ENCODE measurements around the gene GNAO1.

GNAO1 gene

DNA sequence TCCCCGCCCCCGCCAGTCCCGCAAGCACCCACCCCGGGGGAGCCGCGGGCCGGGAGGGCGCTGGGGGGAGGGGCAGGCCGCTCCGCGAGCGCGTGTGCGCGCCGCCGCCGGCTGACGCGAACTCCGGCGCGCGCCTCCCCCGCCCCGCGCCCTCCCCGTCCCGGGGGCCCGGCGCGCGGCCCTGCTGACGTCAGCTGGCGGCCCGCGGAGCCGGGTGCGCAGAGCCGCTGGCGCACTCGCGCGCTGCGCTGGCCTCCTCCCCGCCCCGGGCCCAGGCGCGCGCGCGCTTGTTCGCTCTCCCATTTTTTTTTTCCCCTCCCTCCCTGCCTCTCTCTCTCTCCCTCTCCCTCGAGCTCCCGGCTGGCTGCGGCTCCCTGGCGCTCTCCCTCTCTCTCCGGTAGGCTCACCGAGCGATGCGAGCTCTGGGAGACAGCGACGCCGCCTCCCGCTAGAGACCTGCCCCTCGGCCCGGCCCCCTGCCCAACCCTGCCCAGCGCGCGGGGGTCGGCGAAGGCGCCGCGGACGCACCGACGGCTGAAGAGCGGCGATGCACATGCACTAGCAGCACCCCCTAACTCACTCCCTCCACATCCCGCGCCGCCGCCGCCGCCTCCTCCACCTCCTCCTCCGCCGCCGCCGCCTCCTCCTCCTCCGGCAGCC lies at the start of gene GNAO1:
Gene GNAO1 (plus strand): TSS at position 334 of the 660 bp plus-strand sequence. CDS start 747 bp downstream, outside the sequence.
- intact Hi-C loops (cut with DNase I), result loop anchor here (1.0 to 2.0 kb wide), 3 partner anchors 55 to 246 kb away; no protein-coding TSS in a partner anchor
- DNase-seq, result peak; percentile 65 to 97 (median 78)

DNA sequence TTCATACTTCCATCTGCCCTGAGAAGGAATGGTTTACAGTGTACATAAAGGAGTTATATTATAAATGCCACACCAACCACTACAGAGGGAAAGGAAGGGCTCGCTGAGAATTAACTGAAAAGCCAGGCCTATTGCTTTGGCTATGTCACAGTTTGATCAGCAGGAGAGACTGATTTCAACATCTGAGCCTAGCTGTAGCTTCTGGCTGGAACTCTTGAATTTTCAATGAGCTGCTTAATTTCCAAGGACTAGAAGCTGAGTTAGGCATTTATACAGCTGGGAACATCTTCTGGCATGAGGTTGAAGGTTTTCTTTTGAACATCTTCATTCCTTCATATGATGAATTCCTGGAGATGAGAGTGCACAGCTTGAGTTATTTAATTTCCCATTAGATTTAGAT lies 47.6 kb upstream of the GNAO1 start:
- DNase-seq, result no peak
- intact Hi-C loops (cut with DNase I), result no loop called here

DNA sequence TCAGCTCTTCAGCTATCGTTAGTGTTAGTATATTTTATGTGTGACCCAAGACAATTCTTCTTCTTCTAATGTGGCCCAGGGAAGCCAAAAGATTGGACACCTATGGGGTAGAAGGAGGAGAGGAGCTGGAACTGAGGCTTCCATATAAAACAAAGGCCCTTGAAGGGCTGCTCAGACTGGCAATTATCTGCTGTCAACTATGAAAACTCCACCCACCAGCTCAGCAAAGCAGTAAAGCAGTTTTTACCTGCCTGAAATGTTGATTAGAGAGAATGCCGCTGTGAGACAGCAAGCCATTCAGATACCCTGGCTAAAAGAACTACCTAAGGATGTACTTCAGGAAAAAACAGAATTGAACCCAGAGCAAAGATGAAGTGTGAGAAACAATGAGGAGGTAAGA lies 45.9 kb upstream of the GNAO1 start:
- no peak for DNase-seq
- intact Hi-C loops (cut with DNase I), result no loop called here

DNA sequence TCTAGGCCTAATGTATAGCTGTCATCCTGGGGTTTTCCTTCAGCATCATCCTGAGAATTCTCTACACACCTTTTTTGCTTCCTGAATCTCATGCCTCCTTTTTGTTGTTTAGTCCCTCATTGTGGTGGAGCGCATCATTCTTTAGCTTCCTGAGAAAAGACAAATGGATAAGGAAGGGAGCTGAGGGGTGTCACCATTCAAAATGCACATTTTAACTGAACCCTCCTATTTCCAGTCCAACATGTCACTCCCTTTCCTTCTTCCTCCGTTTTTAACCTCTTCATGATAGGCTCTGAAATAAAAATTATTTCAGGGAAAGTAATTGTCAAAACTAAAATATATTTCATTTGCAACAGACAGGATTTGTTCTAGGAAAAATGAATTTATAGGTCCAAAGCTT lies 39.7 kb upstream of the GNAO1 start:
- intact Hi-C loops (cut with DNase I), result no loop called here
- no peak for DNase-seq

DNA sequence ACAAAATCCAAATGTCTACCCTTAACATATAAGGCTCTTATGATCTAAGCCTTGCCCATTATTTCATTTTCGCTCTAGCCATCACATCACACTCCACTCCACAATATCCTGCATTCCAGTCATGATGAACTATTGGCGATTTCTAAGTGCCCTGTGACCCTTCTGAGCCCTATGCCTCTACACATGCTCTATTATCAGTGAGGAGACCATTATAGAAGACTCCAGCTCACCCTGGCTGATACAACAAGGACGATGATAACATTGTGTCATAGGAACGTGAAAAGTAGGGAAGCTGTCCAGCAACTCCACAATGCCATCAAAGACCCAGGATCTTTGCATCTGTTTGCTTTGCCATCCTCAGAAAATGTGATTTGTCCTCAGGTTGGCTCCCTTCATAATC lies 29.6 kb upstream of the GNAO1 start:
- intact Hi-C loops (cut with DNase I), result no loop called here
- DNase-seq, result no peak

DNA sequence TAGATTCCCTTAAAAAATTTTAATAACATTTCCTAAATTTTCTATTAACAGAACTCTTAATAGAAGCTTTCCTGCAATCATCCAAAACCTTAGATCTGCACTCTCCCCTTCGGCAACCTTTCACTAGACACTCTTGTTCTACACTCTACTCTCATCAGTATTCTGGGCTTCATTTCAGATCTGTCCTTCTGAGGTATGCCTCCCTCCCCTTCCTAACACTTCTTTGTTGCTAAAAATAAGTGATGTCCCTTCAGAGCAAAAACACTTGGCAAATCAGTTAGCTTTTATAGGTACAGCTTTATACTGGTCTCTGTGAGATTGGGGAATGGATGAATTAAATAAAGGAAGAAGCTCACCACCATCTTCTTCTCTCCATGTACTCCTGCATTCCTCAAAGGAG lies 28.2 kb upstream of the GNAO1 start:
- DNase-seq, result no peak
- intact Hi-C loops (cut with DNase I), result no loop called here

DNA sequence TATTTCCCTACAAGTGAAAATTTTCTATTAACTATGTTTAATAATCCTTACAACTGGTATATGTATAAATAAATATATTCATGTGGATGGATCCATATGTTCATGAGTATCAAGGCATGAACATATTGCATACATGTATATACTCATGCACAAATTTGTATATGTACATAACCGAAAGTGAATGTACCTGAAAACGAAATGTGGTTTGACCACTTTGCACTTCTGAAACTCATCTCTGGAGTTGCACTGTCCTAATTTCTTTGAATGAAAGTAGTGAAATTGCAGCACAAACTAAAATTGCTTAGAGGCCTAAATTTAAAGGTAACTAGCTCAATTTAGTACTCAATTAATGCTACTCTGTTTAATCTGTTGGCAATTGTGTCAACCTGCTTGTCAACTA lies 27.4 kb upstream of the GNAO1 start:
- no peak for DNase-seq
- intact Hi-C loops (cut with DNase I), result no loop called here

DNA sequence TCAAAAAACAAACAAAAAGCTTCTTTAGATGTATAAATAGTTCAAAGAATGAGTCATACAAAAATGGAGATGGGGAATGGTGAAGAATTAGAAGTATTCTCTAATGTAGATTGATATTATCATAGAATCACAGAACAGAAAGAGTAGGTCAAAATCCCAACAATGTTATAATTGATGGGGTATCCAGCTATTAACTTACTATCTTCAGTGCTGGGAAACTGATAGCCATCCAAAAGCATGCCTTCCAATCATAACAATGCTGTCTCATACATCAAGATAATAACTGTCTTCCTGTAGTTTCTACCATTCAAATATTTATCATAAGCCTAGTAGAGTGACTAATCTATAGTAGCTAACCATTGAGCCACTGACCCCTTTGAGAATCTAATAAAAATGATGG lies 26.7 kb upstream of the GNAO1 start:
- intact Hi-C loops (cut with DNase I), result no loop called here
- DNase-seq, result no peak

DNA sequence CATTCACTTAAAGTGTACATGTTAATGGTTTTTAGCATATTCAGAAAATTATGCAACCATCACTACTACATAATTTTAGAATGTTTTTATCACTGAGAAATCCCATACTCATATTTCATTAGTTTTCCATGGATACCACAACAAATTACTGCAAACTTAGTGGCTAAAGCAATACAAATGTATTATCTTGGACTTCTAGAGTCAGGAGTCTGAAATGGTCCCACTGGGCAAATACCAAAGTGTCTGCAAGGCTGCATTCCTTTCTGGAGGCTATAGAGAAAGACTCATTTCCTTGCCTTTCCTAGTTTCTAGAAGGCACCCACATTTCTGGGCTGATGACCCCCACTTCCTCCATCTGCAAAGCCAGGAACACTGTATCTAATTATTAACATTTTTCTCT lies 16.9 kb upstream of the GNAO1 start:
- intact Hi-C loops (cut with DNase I), result no loop called here
- DNase-seq, result no peak

DNA sequence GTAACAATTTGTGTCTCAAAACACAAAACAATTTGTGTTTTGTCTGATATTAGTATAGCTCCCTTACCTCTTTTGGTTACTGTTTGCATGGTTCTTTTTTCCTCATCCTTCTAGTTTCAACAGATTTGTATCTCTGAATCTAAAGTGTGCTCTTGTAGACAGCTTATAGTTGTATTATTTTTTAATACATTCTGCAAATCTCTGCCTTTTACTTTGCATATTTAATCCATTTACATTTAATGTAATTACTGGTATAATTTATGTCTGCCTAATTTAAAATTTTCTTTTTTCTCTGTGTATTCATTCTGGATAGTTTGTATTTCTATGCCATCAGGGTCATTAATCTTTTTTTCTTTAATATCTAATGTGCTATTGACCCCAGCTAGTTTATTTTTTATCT lies 9.9 kb upstream of the GNAO1 start:
- DNase-seq, result no peak
- intact Hi-C loops (cut with DNase I), result loop anchor here (10.0 kb wide), 1 partner anchor 77 kb away; no protein-coding TSS in a partner anchor

DNA sequence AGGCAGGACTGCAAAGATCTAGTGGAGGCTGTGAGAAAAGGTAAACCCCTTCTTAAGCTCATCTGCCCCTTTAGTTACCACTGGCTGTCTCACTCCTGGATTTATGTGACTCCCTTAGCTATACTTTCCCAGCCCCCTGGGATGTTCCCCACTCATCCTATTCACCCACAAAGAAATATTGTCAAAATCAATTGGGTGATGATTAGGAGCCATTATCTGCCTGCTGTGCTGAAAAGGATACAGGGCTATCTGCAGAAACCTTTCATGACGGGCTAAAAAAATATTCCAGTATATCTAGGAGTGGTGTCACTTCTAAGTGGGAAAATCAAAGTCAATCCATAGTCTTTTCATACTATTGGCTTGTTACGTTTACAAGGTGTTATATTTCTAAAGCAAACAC lies 8.0 kb upstream of the GNAO1 start:
- no peak for DNase-seq
- intact Hi-C loops (cut with DNase I), result loop anchor here (10.0 kb wide), 1 partner anchor 78 kb away; no protein-coding TSS in a partner anchor

DNA sequence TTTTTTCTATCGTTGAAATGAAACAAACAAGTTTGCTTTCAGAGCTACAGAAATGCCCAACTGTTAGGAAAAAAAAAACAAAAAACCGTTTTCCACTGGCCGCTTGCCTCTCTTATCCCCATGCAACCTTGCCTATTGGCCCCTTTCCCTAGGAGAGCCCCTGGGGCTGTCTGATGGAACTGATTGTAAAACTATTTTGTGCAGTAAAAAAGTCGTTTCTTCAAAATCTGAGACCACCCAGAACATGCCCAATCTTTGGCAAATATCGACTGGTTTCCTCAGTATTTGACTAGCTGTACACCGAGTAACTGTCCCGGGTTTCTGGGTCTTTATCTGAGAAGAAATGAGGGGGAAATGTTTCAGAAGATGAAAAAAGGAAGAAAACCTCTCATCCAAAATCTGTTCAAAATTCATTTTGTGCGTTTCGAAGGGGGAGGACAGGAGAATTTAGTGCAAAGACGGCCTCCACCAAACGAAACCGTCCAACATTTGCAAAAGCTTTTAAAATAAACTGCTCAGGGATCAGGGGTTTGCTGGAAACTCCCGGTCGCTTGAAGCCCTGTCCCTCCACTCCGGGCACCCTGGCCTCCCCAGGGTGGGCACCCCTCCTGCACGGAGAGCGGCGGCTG lies 1.1 kb upstream of the GNAO1 start:
- intact Hi-C loops (cut with DNase I), result loop anchor here (2.0 kb wide), 2 partner anchors 117 to 245 kb away; no protein-coding TSS in a partner anchor
- DNase-seq, result no peak

DNA sequence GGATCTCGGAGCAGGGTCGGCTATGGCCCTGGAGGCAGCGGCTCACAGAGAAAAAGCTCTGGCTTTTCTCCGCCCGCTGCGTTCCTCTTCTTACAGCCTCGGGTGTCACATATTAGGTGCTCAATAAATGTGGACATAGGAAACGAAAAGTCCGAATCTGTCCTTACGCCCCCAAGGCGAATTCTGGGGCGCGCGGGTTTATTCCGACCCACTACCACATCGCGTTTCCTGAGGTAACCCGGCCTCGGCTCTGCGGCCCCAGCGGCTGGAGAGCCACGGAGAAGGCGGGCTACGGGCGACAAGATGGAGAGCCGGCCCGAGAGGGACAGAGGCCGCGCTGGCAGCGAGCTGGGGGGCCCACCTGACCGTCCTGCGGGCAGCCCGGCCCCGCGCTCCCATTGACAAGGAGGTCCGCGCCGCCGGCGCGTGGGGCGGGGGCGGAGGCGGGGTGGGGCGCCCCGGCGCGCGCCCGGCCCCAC lies 573 bp upstream of the GNAO1 start:
- DNase-seq, result peak in 3 of 10 donors; percentile 14 to 81 (median 40)
- intact Hi-C loops (cut with DNase I), result loop anchor here (1.0 to 2.0 kb wide), 3 partner anchors 56 to 246 kb away; no protein-coding TSS in a partner anchor

DNA sequence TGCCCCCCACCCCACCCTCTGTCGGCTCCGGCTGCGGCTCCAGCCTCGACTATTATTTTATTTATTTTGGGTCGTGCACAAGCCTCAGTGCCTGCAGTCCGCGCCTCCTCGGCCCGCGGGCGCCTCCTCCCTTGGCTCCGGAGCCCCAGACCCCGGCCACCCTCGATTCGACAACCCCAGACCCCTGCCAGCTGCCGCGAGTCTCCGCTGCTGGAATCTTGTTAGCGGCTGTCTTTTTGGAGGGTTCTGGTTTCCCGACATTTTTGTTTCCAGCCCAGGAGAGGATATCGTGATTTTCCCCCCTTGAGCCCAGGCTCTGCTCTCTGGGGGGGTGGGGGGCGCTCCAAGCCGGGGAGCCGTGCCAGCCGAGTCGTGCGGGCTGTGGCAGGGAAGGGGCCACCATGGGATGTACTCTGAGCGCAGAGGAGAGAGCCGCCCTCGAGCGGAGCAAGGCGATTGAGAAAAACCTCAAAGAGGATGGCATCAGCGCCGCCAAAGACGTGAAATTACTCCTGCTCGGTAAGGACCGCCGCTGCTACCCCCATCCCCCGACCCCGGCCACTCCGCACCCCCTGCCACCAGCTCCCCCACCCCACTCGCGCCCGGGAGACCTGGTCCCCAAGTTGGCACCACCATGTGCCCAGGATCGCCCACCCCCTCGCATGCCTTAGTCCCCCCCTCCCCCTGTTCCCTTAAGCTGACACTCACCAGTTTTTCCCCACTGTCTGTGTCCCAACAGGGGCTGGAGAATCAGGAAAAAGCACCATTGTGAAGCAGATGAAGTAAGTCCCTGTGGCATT lies 746 bp downstream of the GNAO1 start:
- intact Hi-C loops (cut with DNase I), result loop anchor here (1.0 to 2.0 kb wide), 3 partner anchors 54 to 247 kb away; no protein-coding TSS in a partner anchor
- peak in 6 of 10 donors; percentile 40 to 88 (median 67) for DNase-seq

DNA sequence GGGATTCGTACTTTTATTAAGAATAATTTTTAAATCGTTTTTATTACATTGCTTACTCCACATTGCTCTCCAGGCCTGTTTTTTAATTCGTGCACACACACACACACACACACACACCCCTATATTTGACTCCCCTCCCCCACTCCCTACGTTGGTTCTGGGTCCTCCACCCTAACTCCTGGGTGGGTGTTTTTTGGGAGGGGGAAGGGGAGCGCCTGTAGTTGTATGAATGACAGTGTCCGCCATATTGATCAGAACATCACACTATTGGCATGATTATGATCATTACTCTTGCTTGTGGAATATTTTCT lies 1.3 kb downstream of the GNAO1 start:
- intact Hi-C loops (cut with DNase I), result no loop called here

DNA sequence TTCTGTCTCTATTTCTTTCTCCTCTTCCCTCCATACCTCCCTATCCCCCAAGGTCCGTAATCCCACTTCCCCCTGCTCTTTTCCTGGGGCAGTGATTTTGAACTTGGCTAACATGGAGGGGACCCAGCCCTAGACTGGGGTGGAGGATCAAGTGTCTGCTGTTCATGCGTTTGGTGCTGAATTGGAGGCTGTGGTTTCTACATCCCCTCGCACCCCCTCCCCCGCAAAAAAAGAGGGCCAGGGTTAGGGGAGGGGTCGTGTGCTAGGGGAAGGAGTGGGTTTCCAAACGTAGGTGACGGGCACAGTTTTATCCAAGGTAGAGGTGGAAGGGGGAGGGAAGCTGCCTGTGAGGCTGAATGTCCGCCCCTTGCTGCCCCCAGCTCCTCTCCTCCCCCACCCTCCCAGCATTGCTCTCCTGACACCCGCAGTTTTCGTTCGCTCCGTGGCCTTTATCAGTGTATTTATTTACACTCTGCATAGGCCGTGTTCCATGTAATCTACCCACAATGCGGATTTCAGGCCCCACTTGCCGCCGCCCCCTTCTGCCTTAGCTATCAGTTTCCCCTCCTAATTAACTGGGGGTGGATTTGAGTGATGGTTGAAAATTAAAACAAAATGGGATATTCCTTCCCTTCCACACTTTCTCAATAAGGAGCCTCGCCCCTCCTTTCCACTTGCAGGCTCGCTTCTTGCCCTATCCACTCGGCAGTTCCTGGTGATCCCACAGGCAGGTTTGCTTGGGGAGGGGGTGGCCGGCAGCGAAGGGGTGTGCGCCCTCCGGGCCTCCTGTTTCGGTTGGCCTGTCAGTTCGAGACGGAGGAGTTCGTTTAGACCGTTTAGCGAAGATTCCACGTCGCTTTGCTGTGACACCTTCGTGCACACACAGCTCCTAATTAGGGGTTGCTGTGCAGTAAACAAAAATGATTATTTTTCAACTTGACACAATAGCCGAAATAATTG lies 2.0 kb downstream of the GNAO1 start:
- intact Hi-C loops (cut with DNase I), result no loop called here
- peak in 3 of 10 donors; percentile 22 to 71 (median 69) for DNase-seq

More for the DNA sequence above, 1.3 kb downstream of the GNAO1 start:
- no peak for DNase-seq

DNA sequence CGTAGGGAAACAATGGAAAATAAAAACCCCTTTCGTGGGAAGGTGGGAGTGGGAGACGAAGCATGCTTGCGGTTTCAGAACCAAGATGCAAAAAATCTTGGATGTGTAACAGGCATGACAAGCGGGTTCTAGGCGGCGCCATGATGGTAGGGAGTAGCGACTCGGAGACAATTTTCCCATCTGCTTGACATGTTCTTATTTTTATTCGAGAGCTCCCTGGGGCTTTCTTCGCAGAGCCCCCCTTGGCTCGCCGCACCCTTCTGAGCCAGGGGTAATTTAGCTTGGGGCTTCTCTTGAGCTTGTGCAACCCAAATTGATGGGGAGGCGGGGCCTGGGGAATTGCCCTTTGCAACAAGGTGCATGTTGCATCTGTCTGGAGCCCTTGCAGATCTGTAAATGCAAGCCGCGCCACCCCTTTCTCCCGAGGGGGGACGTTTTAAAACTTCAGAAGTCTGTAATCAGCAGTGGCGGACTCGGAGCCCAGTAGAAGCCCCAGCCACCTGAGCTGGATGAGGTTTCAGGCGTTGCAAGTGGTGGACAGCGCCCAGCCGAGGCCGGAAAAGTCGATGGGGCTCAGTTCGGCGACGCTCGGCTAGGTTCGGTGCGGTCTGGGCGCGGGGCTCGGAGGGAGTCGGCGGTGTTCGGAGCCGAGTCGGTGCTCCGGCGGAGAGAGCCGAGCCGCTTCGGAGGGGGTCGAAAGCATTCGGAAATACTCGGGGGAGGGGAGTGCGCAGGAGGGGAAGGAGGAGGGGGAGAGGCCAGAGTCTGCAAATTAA lies 2.9 kb downstream of the GNAO1 start:
- peak; percentile 82 to 98 (median 88) for DNase-seq
- intact Hi-C loops (cut with DNase I), result no loop called here

DNA sequence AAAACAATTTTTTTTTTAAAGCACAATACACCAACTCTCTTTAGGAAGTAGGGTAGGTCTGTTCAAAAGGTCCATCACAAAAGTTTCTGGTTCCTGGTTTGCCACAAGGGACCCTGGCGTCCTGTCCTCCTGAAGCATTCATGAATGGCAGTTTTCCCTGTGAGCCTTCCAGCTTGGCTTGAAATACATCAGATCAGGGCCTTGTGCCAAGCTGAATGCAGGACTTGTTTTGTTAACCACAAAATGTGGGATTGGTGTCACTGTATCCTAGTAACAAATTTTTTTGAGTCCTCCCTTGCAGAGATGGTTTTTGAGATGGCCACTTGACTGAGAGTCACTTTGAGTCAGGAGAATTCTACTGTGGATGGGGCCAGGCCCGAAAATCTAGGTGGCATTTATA lies 3.9 kb downstream of the GNAO1 start:
- peak in 7 of 10 donors; percentile 27 to 75 (median 53) for DNase-seq
- intact Hi-C loops (cut with DNase I), result loop anchor here (5.0 kb wide), 1 partner anchor 42 kb away; no protein-coding TSS in a partner anchor

DNA sequence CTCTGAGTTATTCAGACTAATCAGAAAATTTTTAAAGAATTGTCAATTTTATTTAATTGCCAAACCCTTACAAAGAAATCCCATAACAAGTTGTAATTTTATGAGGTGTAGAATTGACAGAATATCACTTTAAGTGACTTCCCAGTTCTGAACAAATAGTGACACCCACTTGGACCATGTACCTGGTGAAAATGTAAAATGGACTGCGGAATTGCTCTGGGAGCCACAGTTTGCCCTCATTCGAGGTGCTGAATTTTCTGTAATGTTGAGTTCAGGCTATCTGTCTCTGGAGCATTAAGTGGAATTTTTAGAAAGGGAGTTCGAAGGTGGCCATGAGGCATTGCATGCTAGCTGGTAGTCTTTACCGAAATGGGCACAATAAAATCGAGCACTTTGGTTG lies 5.1 kb downstream of the GNAO1 start:
- DNase-seq, result no peak
- intact Hi-C loops (cut with DNase I), result loop anchor here (5.0 kb wide), 1 partner anchor 41 kb away; no protein-coding TSS in a partner anchor

Data from posterior cingulate gyrus (tissue), 11 donors.